ENCODE data around the gene ATRN.

- TF ChIP-seq ZNF274 (IDR thresholded peaks at IDR 0.05; ENCODE audit: low read depth, low read length) (no peak), YY1 (IDR thresholded peaks at IDR 0.05; ENCODE audit: insufficient read depth, insufficient read length) (no peak)
Observed at GRCh38 chr20:3559231-3559630, 88.4 kb downstream of the ATRN start.
